ENCODE data around the gene CLN6.
"Not testable (repeated sequence)": the region's sequence is repeated elsewhere in the genome, so short reads cannot be mapped to it uniquely, and the experiment has no call there.

GRCh38 chr15:68225442-68225841 lies 4.1 kb downstream of the CLN6 start:
- not testable (repeated sequence) for TF ChIP-seq CTCF, POLR2A (IDR thresholded peaks at IDR 0.05)

All from right lobe of liver (tissue), 4 donors.